ENCODE measurements around the gene NMRK1.

Gene NMRK1
- 50.1 reads per million, percentile 68 among the genes with 10 or more reads in this experiment for total RNA-seq

DNA sequence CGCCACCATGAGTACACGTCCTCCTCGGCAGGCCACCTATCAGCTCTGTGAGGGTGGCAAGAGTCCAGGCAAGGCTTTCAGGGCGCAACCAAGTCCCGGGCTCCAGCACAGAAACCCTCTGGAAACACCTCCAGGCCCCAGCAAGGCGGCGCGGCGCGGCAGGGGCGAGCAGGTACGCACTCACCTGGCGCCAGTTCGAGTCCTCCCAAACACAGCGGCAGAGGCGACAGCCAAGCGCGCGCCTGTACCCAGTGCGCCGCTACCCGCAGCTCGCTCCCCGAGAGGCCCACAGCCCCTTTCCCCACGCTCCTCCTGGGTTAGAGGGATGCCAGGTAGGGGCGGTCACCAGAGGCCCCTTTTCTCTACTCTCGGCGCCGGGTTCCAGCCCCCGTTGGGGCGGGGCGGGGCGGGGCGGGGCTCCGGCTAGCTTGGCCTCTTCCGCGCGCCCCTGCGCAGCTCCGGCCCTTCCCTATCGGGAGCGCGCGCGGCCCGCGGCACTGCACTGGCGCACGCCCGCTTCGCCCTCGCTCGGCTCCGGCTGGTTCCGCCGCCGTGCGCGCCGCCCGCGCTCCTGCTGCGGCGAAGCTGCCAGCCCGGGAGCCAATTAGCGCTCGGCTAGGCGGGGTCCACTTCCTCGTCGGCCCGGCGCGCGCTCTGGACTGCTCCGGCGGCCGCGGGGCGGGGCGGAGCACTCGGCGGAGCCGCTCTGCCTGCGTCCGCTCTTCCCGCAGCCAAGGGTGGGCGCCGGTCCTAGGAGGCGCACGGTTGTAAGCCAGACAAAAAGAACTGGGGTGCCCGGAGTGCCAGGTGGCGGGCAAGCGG is at the start of gene NMRK1, which contains the start of gene OSTF1:
Gene NMRK1 (minus strand): TSS at position 332 of the 822 bp plus-strand sequence. CDS start 5,040 bp downstream, outside the sequence.
Gene OSTF1 (plus strand): TSS at position 691 of the 822 bp plus-strand sequence. CDS start 179 bp downstream, outside the sequence.
- DNase-seq = peak; percentile 89

- no peak for DNase-seq
These were observed 46.5 kb upstream of the NMRK1 start for GRCh38 chr9:75134495-75134894.

DNA sequence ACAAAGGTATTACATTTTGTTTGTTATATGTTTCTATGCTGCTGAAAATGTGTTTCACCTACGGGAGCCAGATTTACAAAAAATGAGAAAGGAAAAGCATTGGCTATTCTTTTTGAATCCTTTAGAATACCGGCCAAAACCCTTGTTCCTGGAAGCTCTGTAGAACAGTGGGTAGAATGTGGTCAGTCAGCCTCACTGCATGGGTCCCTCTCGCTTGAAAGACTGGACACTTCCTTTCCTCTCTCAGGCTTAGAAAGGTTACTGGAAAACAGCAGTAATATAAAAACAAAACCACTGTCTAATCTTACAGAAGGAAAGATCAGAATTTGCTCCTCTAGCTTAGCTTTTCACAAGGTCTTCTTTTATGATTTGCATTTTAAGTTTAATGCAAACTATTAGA is 45.4 kb upstream of the NMRK1 start:
- DNase-seq = no peak

GRCh38 chr9:75132244-75132643 is 44.3 kb upstream of the NMRK1 start:
- DNase-seq = no peak

DNA sequence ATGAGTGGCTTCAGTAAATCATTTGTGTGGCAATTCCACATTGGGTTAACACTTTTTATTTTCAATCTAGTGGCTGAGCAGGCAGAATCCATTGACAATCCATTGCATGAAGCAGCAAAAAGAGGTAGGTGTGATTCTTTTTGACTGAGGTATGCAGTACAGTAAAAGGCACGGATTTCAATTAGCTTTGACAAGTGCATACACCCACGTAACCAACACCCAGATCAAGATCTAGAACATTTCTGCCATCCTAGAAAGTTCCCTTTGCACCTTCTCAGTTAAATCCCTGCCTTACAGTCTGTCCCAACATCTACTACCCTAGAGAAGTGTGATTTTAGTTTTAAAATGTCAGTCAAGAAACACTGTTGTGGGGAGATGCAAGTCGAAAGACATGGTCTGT is 43.7 kb upstream of the NMRK1 start:
- DNase-seq = no peak

DNA sequence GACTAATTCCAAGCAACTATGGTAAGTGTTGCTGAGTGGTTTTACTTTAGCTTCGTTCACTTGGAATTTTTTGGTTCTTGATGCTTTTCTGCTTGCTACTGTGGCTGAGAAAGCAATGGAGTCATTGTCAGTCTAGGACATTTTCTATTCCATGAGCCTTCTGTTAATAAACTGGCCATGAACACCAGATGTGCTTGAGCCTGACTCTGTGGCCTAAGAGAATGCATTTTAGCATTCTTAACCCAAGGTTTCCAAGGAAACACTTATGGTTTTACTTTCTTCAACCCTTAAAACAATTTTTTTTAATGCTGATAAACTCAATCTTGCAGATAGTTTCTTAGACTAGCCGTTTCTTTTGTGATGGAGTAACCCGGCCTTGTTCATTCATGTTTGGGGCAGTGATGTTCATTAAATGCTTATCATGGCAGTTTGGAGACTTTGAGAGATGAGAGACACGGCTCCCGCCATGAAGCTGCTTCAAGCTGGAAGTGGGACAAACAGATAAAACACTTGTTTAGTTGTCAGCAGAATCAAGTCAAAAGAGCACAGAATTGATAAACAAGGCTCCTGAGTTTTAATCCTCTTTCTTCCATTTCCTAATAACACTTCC is 42.8 kb upstream of the NMRK1 start:
- DNase-seq = no peak

DNA sequence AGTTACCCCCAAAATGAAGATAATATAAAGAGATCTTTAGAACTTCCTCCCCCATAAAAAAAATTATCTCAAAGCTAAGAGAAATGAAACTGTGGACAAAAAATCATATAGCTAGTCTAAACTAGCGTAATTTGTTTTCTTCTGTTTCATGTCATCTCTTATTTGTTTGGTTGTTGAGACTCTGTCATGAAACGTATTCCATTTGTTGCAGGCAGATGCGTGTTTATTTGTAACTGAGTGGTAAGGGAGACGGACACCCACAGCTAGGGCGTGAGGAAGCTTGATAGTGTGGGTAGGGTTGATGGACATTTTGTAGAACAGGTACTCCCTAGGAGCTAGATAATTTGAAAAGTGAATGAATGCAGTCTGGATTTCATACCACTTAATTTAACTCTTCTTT is 42.2 kb upstream of the NMRK1 start:
- DNase-seq = no peak

DNA sequence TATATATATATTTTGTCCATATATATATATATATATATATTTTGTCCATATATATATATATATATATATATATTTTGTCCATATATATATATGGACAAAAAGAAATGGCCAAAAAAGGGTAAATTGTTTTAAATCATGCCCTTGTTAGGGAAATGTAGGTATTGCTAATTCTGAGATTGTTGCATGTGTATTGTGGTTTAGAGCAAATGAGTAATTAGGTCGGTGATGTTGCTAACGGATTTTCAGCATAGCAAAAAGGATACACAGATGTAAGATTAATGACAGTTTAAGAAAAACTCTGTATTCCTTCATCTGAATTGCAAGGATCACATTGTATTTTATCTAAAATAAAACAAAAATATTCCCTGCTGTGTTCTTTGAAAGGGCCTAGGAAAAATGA is 40.6 kb upstream of the NMRK1 start:
- DNase-seq = no peak

- no peak for DNase-seq
These were observed 35.7 kb upstream of the NMRK1 start for GRCh38 chr9:75123696-75124095.

DNA sequence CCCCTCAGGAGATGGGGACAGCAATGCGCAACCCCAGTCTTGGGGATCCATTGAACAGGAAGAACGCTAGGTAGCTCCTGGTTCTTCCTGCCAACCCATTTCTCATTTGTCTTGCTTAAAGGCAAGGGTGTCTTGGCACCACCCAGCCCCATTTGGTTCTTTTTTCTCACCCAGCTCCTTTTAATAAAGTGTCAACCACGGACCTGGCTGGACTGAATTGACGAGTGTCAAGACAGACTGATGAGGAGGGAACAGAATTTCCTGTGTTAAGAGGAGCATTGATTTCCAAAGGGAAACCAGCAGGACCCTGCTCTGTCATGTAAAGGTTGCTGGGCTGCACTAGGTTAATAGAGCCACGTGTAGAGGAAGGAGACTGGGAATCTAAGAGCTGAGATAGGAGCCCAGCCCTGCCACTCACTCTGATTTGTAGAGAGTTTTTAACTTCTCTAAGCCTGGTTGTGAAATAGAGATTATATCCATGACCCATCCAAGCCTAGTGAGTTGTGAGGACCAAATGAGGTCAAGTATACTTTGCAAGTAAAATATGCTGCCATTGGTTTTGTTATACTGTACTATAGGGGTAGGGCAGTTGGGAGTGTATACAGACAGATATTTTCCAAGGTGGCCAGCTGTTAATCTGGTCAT is 34.1 kb upstream of the NMRK1 start:
- no peak for DNase-seq

DNA sequence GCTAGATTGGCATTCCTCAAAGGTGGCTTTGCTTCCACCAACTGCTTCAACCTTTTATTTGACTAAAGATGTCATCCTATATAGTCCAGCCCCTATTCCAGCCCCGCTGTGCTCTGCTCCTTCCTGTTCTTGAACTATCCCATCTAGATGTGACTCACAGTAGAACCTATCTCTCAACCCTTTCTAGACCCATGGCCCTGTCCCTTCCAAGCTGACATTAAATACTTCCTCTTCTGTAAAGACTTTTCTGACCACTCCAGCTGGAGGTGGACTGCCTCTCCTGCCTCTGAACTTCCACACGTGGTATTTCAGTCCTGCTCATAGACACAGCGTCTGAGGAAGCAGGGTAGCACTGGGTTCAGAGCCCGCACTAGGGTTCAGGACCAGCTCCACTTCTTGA is 32.7 kb upstream of the NMRK1 start:
- DNase-seq = no peak

- DNase-seq = no peak
These were observed 29.6 kb upstream of the NMRK1 start for GRCh38 chr9:75117564-75117963.

DNA sequence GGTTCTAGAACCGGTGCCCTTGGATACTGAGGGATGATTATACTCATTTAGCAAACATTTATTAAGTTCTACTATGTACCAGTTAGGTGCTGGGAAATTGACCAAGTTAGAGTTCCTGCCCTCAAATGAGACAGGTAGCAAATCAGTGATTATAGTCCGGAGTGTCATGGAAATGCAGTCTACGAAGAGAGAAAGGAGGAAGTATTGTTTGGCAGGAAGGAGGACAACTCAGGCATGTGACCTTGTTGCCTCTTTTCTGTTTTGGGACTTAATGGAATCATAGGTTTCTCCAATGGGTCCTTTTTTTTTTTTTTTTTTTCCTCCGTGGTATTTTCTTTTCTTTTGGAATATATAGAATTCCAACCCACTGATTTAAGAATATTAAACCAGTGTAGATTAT is 28.4 kb upstream of the NMRK1 start:
- no peak for DNase-seq

DNA sequence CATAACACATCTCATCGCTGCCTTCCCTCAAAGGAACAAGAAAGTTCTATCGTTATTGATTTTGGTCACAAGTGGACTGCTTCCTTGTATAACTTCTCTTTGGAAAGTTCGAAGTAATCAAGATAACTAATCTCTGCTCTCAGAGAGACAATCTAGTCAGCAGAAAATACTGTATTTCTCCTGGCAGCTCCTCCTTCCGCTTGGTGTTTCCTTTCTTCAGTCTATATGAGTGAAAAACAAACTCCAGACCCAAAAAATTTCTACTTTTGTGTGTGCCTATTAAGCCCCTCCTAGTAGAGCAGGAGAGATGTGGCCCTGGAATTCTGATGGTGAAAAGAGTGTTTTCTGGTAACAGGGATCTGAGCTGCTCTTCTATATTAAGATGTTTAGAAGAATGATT is 24.8 kb upstream of the NMRK1 start:
- no peak for DNase-seq

GRCh38 chr9:75111019-75111622 is 23.2 kb upstream of the NMRK1 start:
- no peak for DNase-seq

DNA sequence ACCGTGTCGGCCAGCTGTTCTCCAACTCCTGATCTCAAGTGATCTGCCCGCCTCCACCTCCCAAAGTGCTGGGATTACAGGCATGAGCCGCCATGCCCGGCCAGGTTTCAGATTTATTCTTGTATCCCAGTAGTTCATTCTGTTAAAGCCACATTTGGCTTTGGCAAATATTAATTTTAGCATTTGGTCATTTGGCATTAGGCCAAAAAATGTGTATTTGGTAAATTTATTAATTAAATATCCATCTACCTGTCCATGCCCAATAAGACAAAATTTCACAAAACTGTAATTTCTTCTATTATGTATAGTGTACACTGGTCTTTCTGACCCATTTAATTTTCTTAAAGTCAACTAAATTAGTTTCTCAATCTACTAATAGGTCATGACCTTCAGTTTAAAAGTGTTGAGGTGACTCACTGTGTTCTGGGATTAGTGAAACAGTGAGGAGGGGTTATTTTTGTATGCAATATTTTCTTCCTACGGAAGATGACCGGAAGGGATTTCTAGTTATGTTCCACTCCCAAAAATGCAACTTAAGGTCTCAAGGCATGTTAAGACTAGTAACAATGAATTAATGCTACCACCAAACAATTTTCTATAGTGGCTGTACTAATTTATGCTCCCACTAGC is 21.4 kb upstream of the NMRK1 start:
- no peak for DNase-seq

DNA sequence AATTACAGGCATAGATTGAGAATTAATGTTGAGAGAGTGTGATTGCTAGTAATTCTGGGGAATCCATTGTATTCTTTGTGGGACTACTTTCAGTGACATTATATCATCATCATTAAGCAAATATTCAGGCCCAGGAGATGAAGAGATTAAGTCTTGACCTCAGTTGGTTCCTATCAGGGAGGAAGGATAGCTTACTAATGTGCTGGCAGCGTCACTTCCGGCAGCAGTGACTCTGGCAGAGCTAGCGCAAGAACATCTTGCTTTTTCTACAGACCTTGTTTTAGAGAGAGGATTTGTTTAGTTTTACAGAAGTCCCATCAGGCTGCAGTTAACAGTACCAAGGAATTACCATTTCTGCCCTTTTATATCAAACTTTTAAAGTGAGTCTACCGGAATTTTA is 20.6 kb upstream of the NMRK1 start:
- DNase-seq = no peak

GRCh38 chr9:75106857-75107256 is 18.9 kb upstream of the NMRK1 start:
- DNase-seq = no peak

DNA sequence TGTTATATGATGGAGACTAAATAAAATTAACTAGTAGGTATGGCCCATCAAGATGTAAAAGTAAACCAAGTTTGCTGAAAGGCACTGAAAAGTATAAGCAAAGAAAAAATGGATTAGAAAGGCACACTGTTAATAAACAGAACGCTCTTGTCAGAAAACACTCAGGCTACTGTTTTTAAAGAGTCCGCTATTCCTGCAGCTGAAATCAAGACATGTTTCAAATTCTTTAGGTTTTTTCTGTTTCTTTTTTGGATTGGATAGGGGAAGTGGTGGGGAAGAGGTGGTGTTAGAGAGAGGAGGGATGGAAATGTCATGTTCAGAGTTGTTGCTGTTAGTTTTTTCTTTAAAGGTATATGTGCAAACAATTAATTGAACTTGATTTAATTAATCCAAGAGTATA is 17.9 kb upstream of the NMRK1 start:
- DNase-seq = no peak

DNA sequence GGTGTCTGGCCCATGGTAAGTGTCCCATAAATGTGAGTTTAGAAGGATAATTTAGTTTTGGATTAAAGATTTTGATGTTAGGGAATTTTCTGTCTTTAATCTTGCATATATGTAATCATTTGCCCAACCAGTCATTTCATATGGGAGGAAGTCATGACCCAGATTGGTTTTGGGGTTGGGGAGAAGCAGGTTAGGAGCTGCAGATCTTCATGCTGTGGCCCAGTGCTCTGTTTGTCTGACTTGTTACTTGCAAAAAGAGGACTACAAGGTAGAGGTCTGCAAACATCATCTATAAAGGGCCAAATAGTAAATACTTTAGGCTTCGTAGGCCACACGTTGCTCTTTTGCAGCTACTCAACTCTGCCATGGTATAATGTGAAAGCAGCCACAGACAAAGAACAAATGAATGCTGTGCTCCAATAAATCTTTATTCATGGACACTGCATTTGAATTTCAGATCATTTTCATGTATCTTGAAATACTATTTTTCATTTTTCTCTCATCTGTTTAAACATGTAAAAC is 17.1 kb upstream of the NMRK1 start:
- DNase-seq = no peak

GRCh38 chr9:75104607-75105006 is 16.7 kb upstream of the NMRK1 start:
- no peak for DNase-seq

- DNase-seq = no peak
These were observed 14.3 kb upstream of the NMRK1 start for GRCh38 chr9:75102177-75102790.
